Measurements from ENCODE around the gene CCDC13. TPM values are rescaled to one million over a fixed set of nuclear protein-coding genes. Genes with fewer than 3 reads are reported as not detected.

CCDC13 gene
- total and polyA plus RNA-seq, 10 of the 15 experiments (the other 5 are each of a cell fraction or from before 2014, with no cell fraction given): 0.13 to 0.81 (median 0.30) TPM; not detected in 4

DNA sequence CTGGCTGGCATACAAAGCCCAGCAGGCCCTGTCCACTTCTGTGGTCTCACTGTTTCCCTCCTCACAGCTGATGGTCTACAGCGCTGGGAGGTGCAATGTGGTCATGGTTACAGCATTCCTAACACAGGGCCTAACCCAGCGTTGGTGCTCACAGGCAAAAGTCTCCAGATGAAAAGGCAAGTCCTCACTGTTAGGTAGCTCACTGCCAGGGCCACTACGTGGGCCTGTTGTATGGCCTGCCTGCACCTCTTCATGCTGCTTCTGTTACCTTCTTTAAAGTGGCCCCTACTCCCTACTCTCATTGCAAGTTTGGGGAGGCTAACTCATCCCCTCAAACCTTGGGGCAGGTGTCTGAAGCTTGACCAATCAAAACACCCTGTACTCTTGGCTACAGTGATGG, 31.3 kb downstream of the CCDC13 start:
- no peak for FAIRE-seq
- in situ Hi-C loops (cut with MboI) (loop anchor here (10.0 kb wide), 1 partner anchor 167 kb away; no protein-coding TSS in a partner anchor), intact Hi-C loops (cut with micrococcal nuclease; ENCODE audit: unreplicated experiment) (loop anchor here (5.0 to 10.0 kb wide), 3 partner anchors 89 to 197 kb away; partner anchors contain the start of gene ZBTB47)
- Histone ChIP-seq H3K27ac (ENCODE audit: control insufficient read depth, insufficient read depth) (no peak overlapping the region), H4K20me1 (ENCODE audit: control insufficient read depth, insufficient read depth) (no peaks in the 10 kb centered on the region), H3K9me3 (replicated peaks; ENCODE audit: control insufficient read depth, insufficient read depth, low read length) (no peaks in the 10 kb centered on the region), H3K36me3 (ENCODE audit: control insufficient read depth in 2 of 2, insufficient read depth in 2 of 2, low read length in 1 of 2) (no peaks in the 10 kb centered on the region), H3K9ac (ENCODE audit: control insufficient read depth, insufficient read depth, low read length) (no peak overlapping the region), H3K4me1 (ENCODE audit: control insufficient read depth, insufficient read depth, low read length) (no peaks in the 10 kb centered on the region), H3K4me3 (no peak overlapping the region), H3K79me2 (ENCODE audit: control insufficient read depth, insufficient read depth, low read length) (no peaks in the 10 kb centered on the region), H2AFZ (ENCODE audit: control insufficient read depth, low read depth, low read length) (no peak overlapping the region), H3K27me3 (replicated peaks in 1 of 2; ENCODE audit: control insufficient read depth in 2 of 2, insufficient read depth in 2 of 2, low read length in 1 of 2) (no peaks in the 10 kb centered on the region), H3K4me2 (ENCODE audit: control insufficient read depth, insufficient read depth) (no peak overlapping the region)
- BruUV-seq (replicated peaks): no TSS peak
- CTCF ChIA-PET: interaction anchor here (1.2 to 1.5 kb wide), 4 partner anchors 8 to 140 kb away, joined by 3 to 4 read pairs (median 3); no protein-coding TSS in a partner anchor
- RAD21 ChIA-PET (ENCODE audit: unreplicated experiment): no interaction called here
- no peak for ATAC-seq
- POLR2A ChIA-PET: no interaction called here
- WGBS (ENCODE audit: insufficient coverage, insufficient replicate concordance, low lambda C conversion rate, missing lambda C conversion rate): 42% methylated on average over 3 of the region's 3 CpGs
- DNase-seq (ENCODE audit: low read depth, low spot score): no peak
- TF ChIP-seq CEBPB (IDR thresholded peaks at IDR 0.05; ENCODE audit: borderline replicate concordance in 1 of 2, low read depth in 2 of 2, low read length in 2 of 2): no peak
- TF ChIP-seq, protein P1, sequence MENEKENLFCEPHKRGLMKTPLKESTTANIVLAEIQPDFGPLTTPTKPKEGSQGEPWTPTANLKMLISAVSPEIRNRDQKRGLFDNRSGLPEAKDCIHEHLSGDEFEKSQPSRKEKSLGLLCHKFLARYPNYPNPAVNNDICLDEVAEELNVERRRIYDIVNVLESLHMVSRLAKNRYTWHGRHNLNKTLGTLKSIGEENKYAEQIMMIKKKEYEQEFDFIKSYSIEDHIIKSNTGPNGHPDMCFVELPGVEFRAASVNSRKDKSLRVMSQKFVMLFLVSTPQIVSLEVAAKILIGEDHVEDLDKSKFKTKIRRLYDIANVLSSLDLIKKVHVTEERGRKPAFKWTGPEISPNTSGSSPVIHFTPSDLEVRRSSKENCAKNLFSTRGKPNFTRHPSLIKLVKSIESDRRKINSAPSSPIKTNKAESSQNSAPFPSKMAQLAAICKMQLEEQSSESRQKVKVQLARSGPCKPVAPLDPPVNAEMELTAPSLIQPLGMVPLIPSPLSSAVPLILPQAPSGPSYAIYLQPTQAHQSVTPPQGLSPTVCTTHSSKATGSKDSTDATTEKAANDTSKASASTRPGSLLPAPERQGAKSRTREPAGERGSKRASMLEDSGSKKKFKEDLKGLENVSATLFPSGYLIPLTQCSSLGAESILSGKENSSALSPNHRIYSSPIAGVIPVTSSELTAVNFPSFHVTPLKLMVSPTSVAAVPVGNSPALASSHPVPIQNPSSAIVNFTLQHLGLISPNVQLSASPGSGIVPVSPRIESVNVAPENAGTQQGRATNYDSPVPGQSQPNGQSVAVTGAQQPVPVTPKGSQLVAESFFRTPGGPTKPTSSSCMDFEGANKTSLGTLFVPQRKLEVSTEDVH (IDR thresholded peaks at IDR 0.05; ENCODE audit: low read depth, partially characterized antibody): no peak
- TF ChIP-seq, protein P2, sequence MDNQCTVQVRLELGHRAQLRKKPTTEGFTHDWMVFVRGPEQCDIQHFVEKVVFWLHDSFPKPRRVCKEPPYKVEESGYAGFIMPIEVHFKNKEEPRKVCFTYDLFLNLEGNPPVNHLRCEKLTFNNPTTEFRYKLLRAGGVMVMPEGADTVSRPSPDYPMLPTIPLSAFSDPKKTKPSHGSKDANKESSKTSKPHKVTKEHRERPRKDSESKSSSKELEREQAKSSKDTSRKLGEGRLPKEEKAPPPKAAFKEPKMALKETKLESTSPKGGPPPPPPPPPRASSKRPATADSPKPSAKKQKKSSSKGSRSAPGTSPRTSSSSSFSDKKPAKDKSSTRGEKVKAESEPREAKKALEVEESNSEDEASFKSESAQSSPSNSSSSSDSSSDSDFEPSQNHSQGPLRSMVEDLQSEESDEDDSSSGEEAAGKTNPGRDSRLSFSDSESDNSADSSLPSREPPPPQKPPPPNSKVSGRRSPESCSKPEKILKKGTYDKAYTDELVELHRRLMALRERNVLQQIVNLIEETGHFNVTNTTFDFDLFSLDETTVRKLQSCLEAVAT (IDR thresholded peaks at IDR 0.05): no peak
- TF ChIP-seq SP1 (IDR thresholded peaks at IDR 0.05; ENCODE audit: low read depth, low read length): no peak
- TF ChIP-seq HDAC2 (IDR thresholded peaks at IDR 0.05): no peak
- no peak for TF ChIP-seq HCFC1 (IDR thresholded peaks at IDR 0.05; ENCODE audit: low read length)
- TF ChIP-seq, protein P3, sequence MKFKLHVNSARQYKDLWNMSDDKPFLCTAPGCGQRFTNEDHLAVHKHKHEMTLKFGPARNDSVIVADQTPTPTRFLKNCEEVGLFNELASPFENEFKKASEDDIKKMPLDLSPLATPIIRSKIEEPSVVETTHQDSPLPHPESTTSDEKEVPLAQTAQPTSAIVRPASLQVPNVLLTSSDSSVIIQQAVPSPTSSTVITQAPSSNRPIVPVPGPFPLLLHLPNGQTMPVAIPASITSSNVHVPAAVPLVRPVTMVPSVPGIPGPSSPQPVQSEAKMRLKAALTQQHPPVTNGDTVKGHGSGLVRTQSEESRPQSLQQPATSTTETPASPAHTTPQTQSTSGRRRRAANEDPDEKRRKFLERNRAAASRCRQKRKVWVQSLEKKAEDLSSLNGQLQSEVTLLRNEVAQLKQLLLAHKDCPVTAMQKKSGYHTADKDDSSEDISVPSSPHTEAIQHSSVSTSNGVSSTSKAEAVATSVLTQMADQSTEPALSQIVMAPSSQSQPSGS (IDR thresholded peaks at IDR 0.05; ENCODE audit: low read length): no peak
- no peak for TF ChIP-seq SUZ12 (IDR thresholded peaks at IDR 0.05; ENCODE audit: unreplicated experiment)
- TF ChIP-seq ASH2L (IDR thresholded peaks at IDR 0.05; ENCODE audit: borderline replicate concordance, low read depth): no peak
- no peak for TF ChIP-seq ATF3 (IDR thresholded peaks at IDR 0.05; ENCODE audit: borderline replicate concordance, extremely low read depth, low read depth, low read length)
- TF ChIP-seq ESRRA (IDR thresholded peaks at IDR 0.05; ENCODE audit: low read length): no peak
- TF ChIP-seq, protein P4, sequence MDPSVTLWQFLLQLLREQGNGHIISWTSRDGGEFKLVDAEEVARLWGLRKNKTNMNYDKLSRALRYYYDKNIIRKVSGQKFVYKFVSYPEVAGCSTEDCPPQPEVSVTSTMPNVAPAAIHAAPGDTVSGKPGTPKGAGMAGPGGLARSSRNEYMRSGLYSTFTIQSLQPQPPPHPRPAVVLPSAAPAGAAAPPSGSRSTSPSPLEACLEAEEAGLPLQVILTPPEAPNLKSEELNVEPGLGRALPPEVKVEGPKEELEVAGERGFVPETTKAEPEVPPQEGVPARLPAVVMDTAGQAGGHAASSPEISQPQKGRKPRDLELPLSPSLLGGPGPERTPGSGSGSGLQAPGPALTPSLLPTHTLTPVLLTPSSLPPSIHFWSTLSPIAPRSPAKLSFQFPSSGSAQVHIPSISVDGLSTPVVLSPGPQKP (IDR thresholded peaks at IDR 0.05; ENCODE audit: low read depth, low read length): no peak
- no peak for TF ChIP-seq NFYA (IDR thresholded peaks at IDR 0.05; ENCODE audit: borderline replicate concordance, low read depth, low read length)
- no peak for TF ChIP-seq ETV6 (conservative IDR thresholded peaks at IDR 0.05 in 1 of 2, IDR thresholded peaks at IDR 0.05 in 1 of 2; ENCODE audit: borderline replicate concordance in 1 of 2, low read depth in 1 of 2)
- TF ChIP-seq, protein P5, sequence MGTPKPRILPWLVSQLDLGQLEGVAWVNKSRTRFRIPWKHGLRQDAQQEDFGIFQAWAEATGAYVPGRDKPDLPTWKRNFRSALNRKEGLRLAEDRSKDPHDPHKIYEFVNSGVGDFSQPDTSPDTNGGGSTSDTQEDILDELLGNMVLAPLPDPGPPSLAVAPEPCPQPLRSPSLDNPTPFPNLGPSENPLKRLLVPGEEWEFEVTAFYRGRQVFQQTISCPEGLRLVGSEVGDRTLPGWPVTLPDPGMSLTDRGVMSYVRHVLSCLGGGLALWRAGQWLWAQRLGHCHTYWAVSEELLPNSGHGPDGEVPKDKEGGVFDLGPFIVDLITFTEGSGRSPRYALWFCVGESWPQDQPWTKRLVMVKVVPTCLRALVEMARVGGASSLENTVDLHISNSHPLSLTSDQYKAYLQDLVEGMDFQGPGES (IDR thresholded peaks at IDR 0.05): no peak
- TF ChIP-seq TBL1XR1 (IDR thresholded peaks at IDR 0.05; ENCODE audit: low read depth, low read length): no peak
- SMC1A ChIA-PET (ENCODE audit: uncharacterized antibody, unreplicated experiment): interaction anchor here (1.1 to 1.8 kb wide), 2 partner anchors 136 to 159 kb away, joined by 3 to 7 read pairs; no protein-coding TSS in a partner anchor

All from GM12878 (cell line).